Ishikawa (cell line): Measurements from ENCODE around the gene ZNF334.

Source experiments
- CEBPB ChIP-seq: IDR thresholded peaks from 2 replicates; pipeline ENCODE4 v1.6.1; 2012
- CREB1 ChIP-seq: IDR thresholded peaks from 2 replicates; pipeline ENCODE4 v1.6.1; 2012; ENCODE audit warnings: low read depth
- EGR1 ChIP-seq: IDR thresholded peaks from 2 replicates; pipeline ENCODE4 v1.6.1; 2012
- EP300 ChIP-seq: IDR thresholded peaks from 2 replicates; pipeline ENCODE4 v1.6.1; 2012; ENCODE audit warnings: borderline replicate concordance
- FOXM1 ChIP-seq: IDR thresholded peaks from 2 replicates; pipeline ENCODE4 v1.6.1; 2012; ENCODE audit warnings: low read depth, borderline replicate concordance
- MAX ChIP-seq: IDR thresholded peaks from 2 replicates; pipeline ENCODE4 v1.6.1; 2012
- NFIC ChIP-seq: IDR thresholded peaks from 2 replicates; pipeline ENCODE4 v1.6.1; 2012
- RAD21 ChIP-seq: IDR thresholded peaks from 2 replicates; pipeline ENCODE4 v1.6.1; 2012; ENCODE audit warnings: low read depth
- REST ChIP-seq: IDR thresholded peaks from 2 replicates; pipeline ENCODE4 v1.6.1; 2012; ENCODE audit warnings: low read depth, mild to moderate bottlenecking
- TAF1 ChIP-seq: IDR thresholded peaks from 2 replicates; pipeline ENCODE4 v1.6.1; 2012; ENCODE audit warnings: low read depth, mild to moderate bottlenecking
- TCF12 ChIP-seq: IDR thresholded peaks from 2 replicates; pipeline ENCODE4 v1.6.1; 2012; ENCODE audit warnings: low read depth
- TEAD4 ChIP-seq: IDR thresholded peaks from 2 replicates; pipeline ENCODE4 v1.6.1; 2012
- USF1 ChIP-seq: IDR thresholded peaks from 2 replicates; pipeline ENCODE4 v1.6.1; 2012
- YY1 ChIP-seq: IDR thresholded peaks from 2 replicates; pipeline ENCODE4 v1.6.1; 2012; ENCODE audit warnings: low read depth
- ZBTB7A ChIP-seq: IDR thresholded peaks from 2 replicates; pipeline ENCODE4 v1.6.1; 2012; ENCODE audit warnings: low read depth

ZNF334 gene

GRCh38 chr20:46539113-46539512 is 25.8 kb upstream of the ZNF334 start:
- TF ChIP-seq CREB1 (no peak), TEAD4 (no peak), CEBPB (no peak), FOXM1 (no peak), REST (no peak), YY1 (no peak), TCF12 (no peak), TAF1 (no peak), ZBTB7A (no peak), EGR1 (no peak), MAX (no peak)

GRCh38 chr20:46530640-46531039 is 17.3 kb upstream of the ZNF334 start:
- TF ChIP-seq TCF12 (no peak), RAD21 (no peak), TEAD4 (no peak), REST (no peak), EP300 (no peak), YY1 (no peak), TAF1 (no peak), USF1 (no peak), CEBPB (no peak), EGR1 (no peak), FOXM1 (no peak), CREB1 (no peak), ZBTB7A (no peak), MAX (no peak)

GRCh38 chr20:46523696-46524328 is 10.5 kb upstream of the ZNF334 start:
- TF ChIP-seq ZBTB7A = no peak
- peak; percentile 86 for TF ChIP-seq REST

GRCh38 chr20:46523108-46523507 is 9.7 kb upstream of the ZNF334 start:
- TF ChIP-seq TEAD4 = no peak
- no peak for TF ChIP-seq USF1
- TF ChIP-seq FOXM1 = no peak
- TF ChIP-seq CREB1 = no peak
- no peak for TF ChIP-seq RAD21
- no peak for TF ChIP-seq CEBPB
- no peak for TF ChIP-seq EP300
- no peak for TF ChIP-seq YY1
- no peak for TF ChIP-seq EGR1
- TF ChIP-seq REST = no peak
- TF ChIP-seq MAX = no peak
- TF ChIP-seq ZBTB7A = no peak
- no peak for TF ChIP-seq NFIC
- no peak for TF ChIP-seq TAF1
- TF ChIP-seq TCF12 = no peak
